GM12872 (cell line): ENCODE data around the gene RAB36.

Experiments
- CTCF ChIP-seq: IDR thresholded peaks from 3 replicates; pipeline ENCODE4 v1.5.1; 2011; ENCODE audit warnings: low read depth, mild to moderate bottlenecking, low read length, moderate library complexity; ENCODE audit not compliant: insufficient read depth

Gene RAB36

GRCh38 chr22:23119494-23120414 is 25.5 kb upstream of the RAB36 start:
- no peak for TF ChIP-seq CTCF

DNA sequence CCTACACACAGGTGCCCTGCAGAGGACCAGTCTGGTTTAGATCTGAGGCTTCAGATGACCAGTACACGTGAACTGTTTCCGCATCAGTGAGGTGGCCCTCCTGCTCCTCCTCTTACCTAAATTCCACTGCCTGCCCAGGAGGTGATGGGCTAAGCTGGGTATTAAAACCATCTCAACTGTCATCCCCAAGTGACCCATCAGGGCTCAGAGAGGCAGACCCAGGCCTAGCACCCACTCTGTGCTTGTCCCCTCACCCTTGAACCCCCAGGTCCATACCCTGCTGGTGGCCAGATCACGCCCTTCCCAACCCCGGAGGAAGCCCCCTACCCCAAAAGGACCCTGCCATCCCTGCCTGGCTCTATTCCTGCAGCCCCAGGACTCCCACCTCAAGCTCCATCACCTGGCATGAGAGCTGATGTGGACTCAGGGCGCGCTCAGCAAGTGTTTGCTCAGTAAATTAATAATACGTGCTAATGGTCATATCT is 24.8 kb upstream of the RAB36 start:
- no peak for TF ChIP-seq CTCF

GRCh38 chr22:23121000-23121421 is 24.3 kb upstream of the RAB36 start:
- TF ChIP-seq CTCF = no peak

DNA sequence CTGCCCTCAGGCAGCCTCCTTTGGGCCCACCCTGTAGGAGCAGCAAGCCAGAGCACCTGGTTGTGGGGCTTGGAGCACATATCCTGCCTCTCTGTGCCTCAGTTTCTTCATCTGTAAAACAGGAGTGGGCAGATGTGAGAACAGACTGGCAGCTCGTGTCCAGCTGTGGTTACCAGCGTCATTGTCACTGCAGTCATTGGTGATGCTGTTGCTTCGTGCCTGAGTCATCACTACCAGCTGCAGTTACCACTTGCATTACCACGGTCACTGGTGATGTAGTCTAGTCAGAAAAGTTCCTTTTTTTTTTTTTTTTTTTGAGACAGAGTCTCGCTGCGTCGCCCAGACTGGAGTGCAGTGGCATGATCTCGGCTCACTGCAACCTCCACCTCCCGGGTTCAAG is 23.9 kb upstream of the RAB36 start:
- no peak for TF ChIP-seq CTCF

DNA sequence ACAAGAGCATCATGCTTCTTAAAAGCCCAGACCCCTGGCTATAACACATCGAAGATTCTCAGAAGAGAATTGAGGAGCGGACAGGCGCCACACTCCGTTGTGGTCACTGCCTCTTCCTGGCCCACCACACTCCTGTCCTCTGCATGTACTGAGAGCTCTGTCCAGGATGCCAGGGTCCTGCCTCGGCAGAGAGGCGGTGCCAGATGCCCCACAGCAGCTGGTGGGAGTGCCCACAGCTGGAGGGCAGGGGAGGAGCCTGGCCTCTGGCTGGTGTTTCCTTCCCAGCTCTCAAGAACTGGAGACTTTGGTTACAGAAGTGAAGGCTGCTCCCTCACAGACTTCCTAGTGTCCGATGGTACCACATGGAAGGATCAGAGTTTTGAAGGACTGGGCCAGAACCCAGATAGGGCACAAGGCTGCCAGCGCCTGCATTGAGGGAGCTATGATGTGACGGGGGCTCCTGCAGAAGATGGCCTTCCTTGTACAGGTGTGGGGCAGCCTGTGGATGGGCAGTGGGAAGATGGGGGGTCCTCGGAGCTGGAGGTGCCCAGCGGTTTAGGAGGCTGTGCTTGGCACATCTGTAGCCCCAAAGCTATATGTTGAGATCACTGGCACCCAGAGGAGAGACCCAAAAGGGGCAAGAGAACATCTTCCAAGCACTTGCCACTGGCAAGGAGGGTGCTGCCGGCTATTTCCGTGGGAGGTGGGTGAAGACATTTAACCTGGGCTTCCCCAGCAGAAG is 22.9 kb upstream of the RAB36 start:
- no peak for TF ChIP-seq CTCF

DNA sequence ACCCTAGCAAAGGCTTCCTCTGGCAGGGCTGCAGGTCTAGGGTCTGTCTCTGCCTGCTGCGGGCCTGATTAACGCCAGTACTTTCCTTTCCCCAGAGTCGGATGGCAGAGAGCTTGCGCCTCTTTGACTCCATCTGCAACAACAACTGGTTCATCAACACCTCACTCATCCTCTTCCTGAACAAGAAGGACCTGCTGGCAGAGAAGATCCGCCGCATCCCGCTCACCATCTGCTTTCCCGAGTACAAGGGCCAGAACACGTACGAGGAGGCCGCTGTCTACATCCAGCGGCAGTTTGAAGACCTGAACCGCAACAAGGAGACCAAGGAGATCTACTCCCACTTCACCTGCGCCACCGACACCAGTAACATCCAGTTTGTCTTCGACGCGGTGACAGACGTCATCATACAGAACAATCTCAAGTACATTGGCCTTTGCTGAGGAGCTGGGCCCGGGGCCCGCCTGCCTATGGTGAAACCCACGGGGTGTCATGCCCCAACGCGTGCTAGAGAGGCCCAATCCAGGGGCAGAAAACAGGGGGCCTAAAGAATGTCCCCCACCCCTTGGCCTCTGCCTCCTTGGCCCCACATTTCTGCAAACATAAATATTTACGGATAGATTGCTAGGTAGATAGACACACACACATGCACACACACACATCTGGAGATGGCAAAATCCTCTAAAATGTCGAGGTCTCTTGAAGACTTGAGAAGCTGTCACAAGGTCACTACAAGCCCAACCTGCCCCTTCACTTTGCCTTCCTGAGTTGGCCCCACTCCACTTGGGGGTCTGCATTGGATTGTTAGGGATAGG is 22.1 kb upstream of the RAB36 start:
- no peak for TF ChIP-seq CTCF
